GM21619 (cell line): ENCODE results near the gene MINDY4.
"Not testable (repeated sequence)": the region's sequence is repeated elsewhere in the genome, so short reads cannot be mapped to it uniquely, and the experiment has no call there.

Experiments
- ATAC-seq: cut with Tn5 transposase; IDR thresholded peaks from one replicate; pipeline ENCODE4 v1.9.1; 2021; ENCODE audit not compliant: unreplicated experiment

The MINDY4 gene

GRCh38 chr7:30800785-30801252, 29.6 kb downstream of the MINDY4 start:
- no peak for ATAC-seq

- ATAC-seq = no peak
Observed at GRCh38 chr7:30802812-30803211, 31.6 kb downstream of the MINDY4 start.

- ATAC-seq = no peak
Observed at GRCh38 chr7:30804078-30804661, 33.0 kb downstream of the MINDY4 start.

GRCh38 chr7:30805081-30805691, 34.0 kb downstream of the MINDY4 start:
- no peak for ATAC-seq

- no peak for ATAC-seq
Observed at GRCh38 chr7:30805931-30806330, 34.7 kb downstream of the MINDY4 start.

- ATAC-seq = not testable (repeated sequence)
Observed at GRCh38 chr7:30807477-30807876, 36.3 kb downstream of the MINDY4 start.

- ATAC-seq = not testable (repeated sequence)
Observed at GRCh38 chr7:30807941-30808340, 36.7 kb downstream of the MINDY4 start.

GRCh38 chr7:30810986-30811385, 39.8 kb downstream of the MINDY4 start:
- no peak for ATAC-seq

- ATAC-seq = no peak
Observed at GRCh38 chr7:30812676-30813075, 41.5 kb downstream of the MINDY4 start.

- no peak for ATAC-seq
Observed at GRCh38 chr7:30813466-30813865, 42.2 kb downstream of the MINDY4 start.

GRCh38 chr7:30814700-30815387, 43.6 kb downstream of the MINDY4 start:
- no peak for ATAC-seq

GRCh38 chr7:30815388-30815854, 44.2 kb downstream of the MINDY4 start:
- no peak for ATAC-seq

GRCh38 chr7:30815951-30816644, 44.9 kb downstream of the MINDY4 start:
- no peak for ATAC-seq

- no peak for ATAC-seq
Observed at GRCh38 chr7:30816645-30817370, 45.6 kb downstream of the MINDY4 start.

- ATAC-seq = no peak
Observed at GRCh38 chr7:30817371-30817767, 46.2 kb downstream of the MINDY4 start.

- no peak for ATAC-seq
Observed at GRCh38 chr7:30824821-30825720, 53.9 kb downstream of the MINDY4 start.

GRCh38 chr7:30826181-30826580, 55.0 kb downstream of the MINDY4 start:
- no peak for ATAC-seq

GRCh38 chr7:30828591-30828990, 57.4 kb downstream of the MINDY4 start:
- ATAC-seq = no peak

- ATAC-seq = no peak
Observed at GRCh38 chr7:30829471-30829870, 58.3 kb downstream of the MINDY4 start.

- ATAC-seq = no peak
Observed at GRCh38 chr7:30831227-30831626, 60.0 kb downstream of the MINDY4 start.
